HepG2 (cell line): ENCODE results near the gene C11orf68. TPM values are rescaled to one million over a fixed set of nuclear protein-coding genes. Genes with fewer than 3 reads are reported as not detected.
A peak's percentile ranks its signal among the peaks of the same experiment; 100 is the strongest.

Experiments used
- GATAD1 ChIP-seq: IDR thresholded peaks from 2 replicates; pipeline ENCODE4 v1.6.1; 2016; ENCODE audit warnings: missing genetic modification reagents, missing compliant biosample characterization
- ISX ChIP-seq: sonication (generic); formaldehyde crosslinking; conservative IDR thresholded peaks from 2 replicates; pipeline ENCODE4 v1.5.0; 2020; ENCODE audit warnings: missing genetic modification reagents
- JUN ChIP-seq: sonication (generic); formaldehyde crosslinking; IDR thresholded peaks from 2 replicates; pipeline ENCODE4 v1.4.0; 2020; ENCODE audit warnings: mild to moderate bottlenecking, missing genetic modification reagents
- NR3C1 ChIP-seq: sonication (generic); formaldehyde crosslinking; IDR thresholded peaks from 2 replicates; pipeline ENCODE4 v1.4.0; 2020; ENCODE audit warnings: missing genetic modification reagents
- POLR2AphosphoS5 ChIP-seq: IDR thresholded peaks from 2 replicates; pipeline ENCODE4 v1.6.1; 2012; ENCODE audit warnings: low read depth, low read length
- RBAK ChIP-seq: sonication (generic); formaldehyde crosslinking; IDR thresholded peaks from 2 replicates; pipeline ENCODE4 v1.5.1; 2020; ENCODE audit warnings: mild to moderate bottlenecking, missing genetic modification reagents
- RXRB ChIP-seq: IDR thresholded peaks from 2 replicates; pipeline ENCODE4 v1.6.1; 2016; ENCODE audit warnings: borderline replicate concordance, missing genetic modification reagents, missing compliant biosample characterization
- SAP130 ChIP-seq: IDR thresholded peaks from 2 replicates; pipeline ENCODE4 v1.6.1; 2016; ENCODE audit warnings: low read depth
- THAP11 ChIP-seq: IDR thresholded peaks from 2 replicates; pipeline ENCODE4 v1.6.1; 2016; ENCODE audit warnings: missing biosample characterization, missing genetic modification reagents
- ZNF292 ChIP-seq: sonication (generic); formaldehyde crosslinking; IDR thresholded peaks from 2 replicates; pipeline ENCODE4 v1.8.1; 2022; ENCODE audit warnings: mild to moderate bottlenecking, low read depth, missing genetic modification reagents, borderline replicate concordance
- ZNF296 ChIP-seq: sonication (generic); formaldehyde crosslinking; conservative IDR thresholded peaks from 2 replicates; pipeline ENCODE4 v1.5.0; 2020; ENCODE audit warnings: mild to moderate bottlenecking, missing genetic modification reagents
- ZZZ3 ChIP-seq: sonication (generic); formaldehyde crosslinking; IDR thresholded peaks from 2 replicates; pipeline ENCODE4 v1.4.0; 2020; ENCODE audit warnings: missing genetic modification reagents, mild to moderate bottlenecking, borderline replicate concordance
- polyA plus RNA-seq, 8 experiments: library from polyadenylated mRNA; depleted of rRNA in 3 of 8; stranded (reverse) in 7 of 8; unstranded in 1 of 8; fragments of >200 nt; fragmentation: Illumina TruSeq in 4 of 8; extraction: Trizol in 4 of 8; gene quantifications; 2 replicates each; pipeline versions ENCODE4 v1.2.1 to v1.2.3, GENCODE V29; 2011 to 2016; ENCODE audit warnings: low read depth in 4 of 8, missing spikeins in 1 of 8, mixed read lengths in 1 of 8; ENCODE audit not compliant: insufficient read depth in 1 of 8
- total RNA-seq, 5 experiments: library from RNA; depleted of rRNA; stranded (reverse); fragments of >200 nt; fragmentation: Illumina TruSeq; extraction: Trizol; gene quantifications; 2 replicates each; pipeline ENCODE4 v1.2.3, GENCODE V29; 2016; ENCODE audit warnings: low read depth in 1 of 5
- TF ChIP-seq, protein P1 (sequence below): sonication (generic); formaldehyde crosslinking; IDR thresholded peaks from 2 replicates; pipeline ENCODE4 v1.4.0; 2020; ENCODE audit warnings: mild to moderate bottlenecking, missing genetic modification reagents
- TF ChIP-seq, protein P2 (sequence below): sonication (generic); formaldehyde crosslinking; IDR thresholded peaks from 2 replicates; pipeline ENCODE4 v1.4.0; 2020; ENCODE audit warnings: mild to moderate bottlenecking, missing genetic modification reagents
- TF ChIP-seq, protein P3 (sequence below): sonication (generic); formaldehyde crosslinking; IDR thresholded peaks from 2 replicates; pipeline ENCODE4 v1.4.0; 2020; ENCODE audit warnings: missing genetic modification reagents, mild to moderate bottlenecking, borderline replicate concordance
- TF ChIP-seq, protein P4 (sequence below): IDR thresholded peaks from 2 replicates; pipeline ENCODE4 v1.4.0; 2020; ENCODE audit warnings: mild to moderate bottlenecking, missing genetic modification reagents

The C11orf68 gene
- total and polyA plus RNA-seq, 2 of the 13 experiments (the other 11 are each of a cell fraction or from before 2014, with no cell fraction given) = 8.4 to 28.3 TPM

DNA sequence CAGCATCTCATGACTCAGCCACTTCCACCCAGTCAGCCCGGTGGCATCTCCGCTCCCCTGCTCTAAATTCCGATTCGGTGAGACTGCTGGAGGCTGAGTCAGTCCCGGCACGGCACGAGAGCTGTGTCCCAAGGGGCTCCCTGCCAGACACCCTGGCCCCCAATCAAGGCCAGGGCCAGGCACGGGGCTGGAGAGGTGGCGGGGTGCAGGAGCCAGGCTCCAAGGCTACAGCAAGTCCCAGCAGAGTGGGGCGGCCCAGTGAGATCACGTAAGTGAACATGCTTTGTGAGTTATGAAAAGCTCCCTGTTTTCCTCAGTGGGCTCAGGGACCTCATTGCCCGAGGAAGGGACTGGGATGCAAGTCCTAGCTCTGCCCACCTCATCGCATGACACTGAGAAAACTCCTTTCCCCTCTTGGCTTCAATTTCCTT is 3.0 kb downstream of the C11orf68 start (continued):
- TF ChIP-seq, protein P1, sequence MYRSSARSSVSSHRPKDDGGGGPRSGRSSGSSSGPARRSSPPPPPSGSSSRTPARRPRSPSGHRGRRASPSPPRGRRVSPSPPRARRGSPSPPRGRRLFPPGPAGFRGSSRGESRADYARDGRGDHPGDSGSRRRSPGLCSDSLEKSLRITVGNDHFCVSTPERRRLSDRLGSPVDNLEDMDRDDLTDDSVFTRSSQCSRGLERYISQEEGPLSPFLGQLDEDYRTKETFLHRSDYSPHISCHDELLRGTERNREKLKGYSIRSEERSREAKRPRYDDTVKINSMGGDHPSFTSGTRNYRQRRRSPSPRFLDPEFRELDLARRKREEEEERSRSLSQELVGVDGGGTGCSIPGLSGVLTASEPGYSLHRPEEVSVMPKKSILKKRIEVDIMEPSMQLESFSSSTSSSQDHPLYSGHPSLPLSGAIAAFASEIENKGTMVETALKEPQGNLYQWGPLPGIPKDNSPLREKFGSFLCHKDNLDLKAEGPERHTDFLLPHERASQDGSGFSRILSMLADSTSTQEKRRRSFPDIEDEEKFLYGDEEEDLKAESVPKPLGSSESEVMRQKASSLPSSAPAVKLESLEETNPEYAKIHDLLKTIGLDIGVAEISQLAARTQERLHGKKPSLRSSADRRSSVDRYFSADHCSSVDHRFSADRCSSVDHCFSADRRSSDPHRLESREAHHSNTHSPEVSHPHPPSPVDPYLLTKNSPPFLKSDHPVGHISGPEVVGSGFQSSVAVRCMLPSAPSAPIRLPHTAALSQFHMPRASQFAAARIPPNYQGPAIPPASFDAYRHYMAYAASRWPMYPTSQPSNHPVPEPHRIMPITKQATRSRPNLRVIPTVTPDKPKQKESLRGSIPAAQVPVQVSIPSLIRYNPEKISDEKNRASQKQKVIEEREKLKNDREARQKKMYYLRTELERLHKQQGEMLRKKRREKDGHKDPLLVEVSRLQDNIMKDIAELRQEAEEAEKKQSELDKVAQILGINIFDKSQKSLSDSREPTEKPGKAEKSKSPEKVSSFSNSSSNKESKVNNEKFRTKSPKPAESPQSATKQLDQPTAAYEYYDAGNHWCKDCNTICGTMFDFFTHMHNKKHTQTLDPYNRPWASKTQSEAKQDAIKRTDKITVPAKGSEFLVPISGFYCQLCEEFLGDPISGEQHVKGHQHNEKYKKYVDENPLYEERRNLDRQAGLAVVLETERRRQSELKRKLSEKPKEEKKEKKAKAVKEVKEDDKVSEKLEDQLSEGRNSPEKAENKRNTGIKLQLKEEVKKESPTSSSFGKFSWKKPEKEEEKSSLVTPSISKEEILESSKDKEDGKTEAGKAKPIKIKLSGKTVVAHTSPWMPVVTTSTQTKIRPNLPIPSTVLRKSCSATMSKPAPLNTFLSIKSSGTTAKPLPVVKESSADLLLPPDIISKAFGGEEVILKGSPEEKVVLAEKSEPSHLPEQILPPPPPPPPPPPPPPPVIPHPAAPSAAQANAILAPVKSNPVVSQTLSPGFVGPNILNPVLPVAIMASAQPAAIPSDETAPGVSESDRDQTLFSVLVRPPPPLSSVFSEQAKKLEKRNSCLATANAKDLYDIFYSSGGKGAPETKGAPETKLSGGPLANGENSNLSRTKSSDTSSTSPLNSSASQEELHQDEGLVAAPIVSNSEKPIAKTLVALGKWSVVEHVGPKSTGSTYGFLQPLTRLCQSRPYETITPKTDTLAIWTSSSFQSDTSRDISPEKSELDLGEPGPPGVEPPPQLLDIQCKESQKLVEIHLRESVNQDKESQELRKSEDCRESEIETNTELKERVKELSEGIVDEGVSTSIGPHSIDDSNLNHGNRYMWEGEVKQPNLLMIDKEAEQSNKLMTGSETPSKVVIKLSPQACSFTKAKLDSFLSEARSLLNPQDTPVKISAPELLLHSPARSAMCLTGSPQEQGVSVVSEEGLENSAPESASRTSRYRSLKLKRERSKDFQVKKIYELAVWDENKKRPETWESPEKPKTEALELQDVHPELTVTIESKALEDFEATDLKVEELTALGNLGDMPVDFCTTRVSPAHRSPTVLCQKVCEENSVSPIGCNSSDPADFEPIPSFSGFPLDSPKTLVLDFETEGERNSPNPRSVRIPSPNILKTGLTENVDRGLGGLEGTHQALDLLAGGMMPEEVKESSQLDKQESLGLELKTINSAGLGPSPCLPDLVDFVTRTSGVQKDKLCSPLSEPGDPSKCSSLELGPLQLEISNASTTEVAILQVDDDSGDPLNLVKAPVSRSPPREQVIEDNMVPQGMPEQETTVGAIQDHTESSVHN (CRISPR knock-in tag) = no peak
- TF ChIP-seq ZNF296 (no peak), JUN (0 out of 2 replicates have a peak, but pooled peaks have one; percentile 50), ISX (CRISPR knock-in tag) (no peak), RBAK (CRISPR knock-in tag) (no peak), ZZZ3 (CRISPR knock-in tag) (no peak), GATAD1 (CRISPR knock-in tag) (no peak), SAP130 (peak; percentile 77), THAP11 (CRISPR knock-in tag) (no peak), ZNF292 (CRISPR knock-in tag) (peak; percentile 23; the same call in 1 of the 2 replicates), POLR2AphosphoS5 (no peak), RXRB (CRISPR knock-in tag) (peak; percentile 25; the same call in 1 of the 2 replicates), NR3C1 (CRISPR knock-in tag) (no peak)
- TF ChIP-seq, protein P2, sequence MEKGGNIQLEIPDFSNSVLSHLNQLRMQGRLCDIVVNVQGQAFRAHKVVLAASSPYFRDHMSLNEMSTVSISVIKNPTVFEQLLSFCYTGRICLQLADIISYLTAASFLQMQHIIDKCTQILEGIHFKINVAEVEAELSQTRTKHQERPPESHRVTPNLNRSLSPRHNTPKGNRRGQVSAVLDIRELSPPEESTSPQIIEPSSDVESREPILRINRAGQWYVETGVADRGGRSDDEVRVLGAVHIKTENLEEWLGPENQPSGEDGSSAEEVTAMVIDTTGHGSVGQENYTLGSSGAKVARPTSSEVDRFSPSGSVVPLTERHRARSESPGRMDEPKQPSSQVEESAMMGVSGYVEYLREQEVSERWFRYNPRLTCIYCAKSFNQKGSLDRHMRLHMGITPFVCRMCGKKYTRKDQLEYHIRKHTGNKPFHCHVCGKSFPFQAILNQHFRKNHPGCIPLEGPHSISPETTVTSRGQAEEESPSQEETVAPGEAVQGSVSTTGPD = no peak
- TF ChIP-seq, protein P3, sequence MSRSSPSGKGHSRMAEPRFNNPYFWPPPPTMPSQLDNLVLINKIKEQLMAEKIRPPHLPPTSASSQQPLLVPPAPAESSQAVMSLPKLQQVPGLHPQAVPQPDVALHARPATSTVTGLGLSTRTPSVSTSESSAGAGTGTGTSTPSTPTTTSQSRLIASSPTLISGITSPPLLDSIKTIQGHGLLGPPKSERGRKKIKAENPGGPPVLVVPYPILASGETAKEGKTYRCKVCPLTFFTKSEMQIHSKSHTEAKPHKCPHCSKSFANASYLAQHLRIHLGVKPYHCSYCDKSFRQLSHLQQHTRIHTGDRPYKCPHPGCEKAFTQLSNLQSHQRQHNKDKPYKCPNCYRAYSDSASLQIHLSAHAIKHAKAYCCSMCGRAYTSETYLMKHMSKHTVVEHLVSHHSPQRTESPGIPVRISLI = no peak
- TF ChIP-seq, protein P4, sequence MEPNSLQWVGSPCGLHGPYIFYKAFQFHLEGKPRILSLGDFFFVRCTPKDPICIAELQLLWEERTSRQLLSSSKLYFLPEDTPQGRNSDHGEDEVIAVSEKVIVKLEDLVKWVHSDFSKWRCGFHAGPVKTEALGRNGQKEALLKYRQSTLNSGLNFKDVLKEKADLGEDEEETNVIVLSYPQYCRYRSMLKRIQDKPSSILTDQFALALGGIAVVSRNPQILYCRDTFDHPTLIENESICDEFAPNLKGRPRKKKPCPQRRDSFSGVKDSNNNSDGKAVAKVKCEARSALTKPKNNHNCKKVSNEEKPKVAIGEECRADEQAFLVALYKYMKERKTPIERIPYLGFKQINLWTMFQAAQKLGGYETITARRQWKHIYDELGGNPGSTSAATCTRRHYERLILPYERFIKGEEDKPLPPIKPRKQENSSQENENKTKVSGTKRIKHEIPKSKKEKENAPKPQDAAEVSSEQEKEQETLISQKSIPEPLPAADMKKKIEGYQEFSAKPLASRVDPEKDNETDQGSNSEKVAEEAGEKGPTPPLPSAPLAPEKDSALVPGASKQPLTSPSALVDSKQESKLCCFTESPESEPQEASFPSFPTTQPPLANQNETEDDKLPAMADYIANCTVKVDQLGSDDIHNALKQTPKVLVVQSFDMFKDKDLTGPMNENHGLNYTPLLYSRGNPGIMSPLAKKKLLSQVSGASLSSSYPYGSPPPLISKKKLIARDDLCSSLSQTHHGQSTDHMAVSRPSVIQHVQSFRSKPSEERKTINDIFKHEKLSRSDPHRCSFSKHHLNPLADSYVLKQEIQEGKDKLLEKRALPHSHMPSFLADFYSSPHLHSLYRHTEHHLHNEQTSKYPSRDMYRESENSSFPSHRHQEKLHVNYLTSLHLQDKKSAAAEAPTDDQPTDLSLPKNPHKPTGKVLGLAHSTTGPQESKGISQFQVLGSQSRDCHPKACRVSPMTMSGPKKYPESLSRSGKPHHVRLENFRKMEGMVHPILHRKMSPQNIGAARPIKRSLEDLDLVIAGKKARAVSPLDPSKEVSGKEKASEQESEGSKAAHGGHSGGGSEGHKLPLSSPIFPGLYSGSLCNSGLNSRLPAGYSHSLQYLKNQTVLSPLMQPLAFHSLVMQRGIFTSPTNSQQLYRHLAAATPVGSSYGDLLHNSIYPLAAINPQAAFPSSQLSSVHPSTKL = peak; percentile 60
